IMR-90 (cell line): Measurements from ENCODE around the gene PPM1M. TPM values are rescaled to one million over a fixed set of nuclear protein-coding genes. Genes with fewer than 3 reads are reported as not detected.

Experiments
- ATAC-seq: fragments of 200-7000 bp; cut with Tn5 transposase; 2 replicates; pipeline ENCODE4 v1.9.1; 2020; ENCODE audit warnings: low read depth, mild to moderate bottlenecking, moderate library complexity
- BruUV-seq: library from RNA; stranded (reverse); fragments of 400-500 nt; replicated peaks from 2 replicates; lab custom pipeline; 2021; lab: Mats Ljungman, UMichigan
- CTCF ChIA-PET: fragments of 300-600 bp; formaldehyde crosslinking; extraction: SDS; loops from one replicate; lab custom pipeline; 2021; ENCODE audit warnings: antibody characterized with exemption; lab: Yijun Ruan, JAX
- POLR2A ChIA-PET: fragments of 300-600 bp; sonication (Branson Sonifier 250); formaldehyde crosslinking; loops from one replicate; lab custom pipeline; 2022; ENCODE audit warnings: antibody characterized with exemption; ENCODE audit not compliant: unreplicated experiment; lab: Charles Lee
- DNase-seq: peaks from one replicate; pipeline ENCODE4 v3.0.0; 2013
- H2AFZ ChIP-seq: replicated peaks from 2 replicates; pipeline ENCODE3; 2013; ENCODE audit warnings: low read length, mild to moderate bottlenecking; ENCODE audit not compliant: poor library complexity
- H2AK5ac ChIP-seq: 2 replicates; pipeline ENCODE4 v1.6.1; 2013; ENCODE audit warnings: low read depth, low read length, inconsistent platforms
- H2AK9ac ChIP-seq: replicated peaks from 2 replicates; pipeline ENCODE3; 2013; ENCODE audit warnings: mild to moderate bottlenecking, low read depth, low read length, moderate library complexity; ENCODE audit not compliant: poor library complexity
- H2BK120ac ChIP-seq: 2 replicates; pipeline ENCODE4 v1.6.1; 2013; ENCODE audit warnings: low read depth, low read length, inconsistent platforms
- H2BK15ac ChIP-seq: 3 replicates; pipeline ENCODE4 v1.6.1; 2013; ENCODE audit warnings: low read depth, low read length, inconsistent platforms
- H2BK20ac ChIP-seq: 2 replicates; pipeline ENCODE4 v1.6.1; 2013; ENCODE audit warnings: low read depth, mild to moderate bottlenecking, inconsistent platforms, low read length, moderate library complexity
- H2BK5ac ChIP-seq: 2 replicates; pipeline ENCODE4 v1.6.1; 2013; ENCODE audit warnings: mild to moderate bottlenecking, low read depth, low read length, inconsistent platforms; ENCODE audit not compliant: poor library complexity, severe bottlenecking
- H3K14ac ChIP-seq: replicated peaks from 2 replicates; pipeline ENCODE4 v1.6.1; 2013; ENCODE audit warnings: low read depth, low read length, inconsistent platforms
- H3K18ac ChIP-seq: 2 replicates; pipeline ENCODE4 v1.6.1; 2013; ENCODE audit warnings: low read depth, low read length, control low read depth
- H3K23ac ChIP-seq: 2 replicates; pipeline ENCODE4 v1.6.1; 2013; ENCODE audit warnings: low read depth, low read length, inconsistent platforms
- H3K27ac ChIP-seq: 2 replicates; pipeline ENCODE4 v1.5.1; 2013; ENCODE audit warnings: mild to moderate bottlenecking, control low read depth, low read length; ENCODE audit not compliant: insufficient read depth
- H3K27me3 ChIP-seq: 2 replicates; pipeline ENCODE4 v1.6.1; 2013; ENCODE audit warnings: low read length; ENCODE audit not compliant: control insufficient read depth, insufficient read depth
- H3K36me3 ChIP-seq: 2 replicates; pipeline ENCODE4 v1.6.1; 2013; ENCODE audit warnings: low read length, mixed read lengths; ENCODE audit not compliant: control insufficient read depth, insufficient read depth
- H3K4ac ChIP-seq: 2 replicates; pipeline ENCODE4 v1.6.1; 2013; ENCODE audit warnings: low read depth, low read length, inconsistent platforms
- H3K4me1 ChIP-seq: 2 replicates; pipeline ENCODE4 v1.6.1; 2013; ENCODE audit warnings: low read length, mixed read lengths; ENCODE audit not compliant: control insufficient read depth, insufficient read depth
- H3K4me2 ChIP-seq: 2 replicates; pipeline ENCODE4 v1.6.1; 2013; ENCODE audit warnings: low read depth, mild to moderate bottlenecking, control low read depth, low read length, moderate library complexity
- H3K4me3 ChIP-seq: 2 replicates; pipeline ENCODE4 v1.5.1; 2013; ENCODE audit warnings: low read depth, mild to moderate bottlenecking, control low read depth, low read length, moderate library complexity; ENCODE audit not compliant: insufficient read depth
- H3K56ac ChIP-seq: 2 replicates; pipeline ENCODE4 v1.6.1; 2013; ENCODE audit warnings: low read length, inconsistent platforms; ENCODE audit not compliant: insufficient read depth; ENCODE audit errors: extremely low read depth
- H3K79me1 ChIP-seq, 2 experiments: 2 replicates each; pipeline ENCODE4 v1.6.1; 2013; ENCODE audit warnings: low read length in 2 of 2, inconsistent platforms in 1 of 2, low read depth in 1 of 2
- H3K9ac ChIP-seq: 2 replicates; pipeline ENCODE4 v1.6.1; 2013; ENCODE audit warnings: low read depth, low read length, control low read depth
- H3K9me1 ChIP-seq: 2 replicates; pipeline ENCODE4 v1.6.1; 2013; ENCODE audit warnings: low read length, inconsistent platforms; ENCODE audit not compliant: insufficient read depth
- H3K9me3 ChIP-seq: 2 replicates; pipeline ENCODE4 v1.6.1; 2013; ENCODE audit warnings: low read length; ENCODE audit not compliant: control insufficient read depth, insufficient read depth
- H4K20me1 ChIP-seq: 2 replicates; pipeline ENCODE4 v1.6.1; 2013; ENCODE audit warnings: low read length, inconsistent platforms; ENCODE audit not compliant: insufficient read depth
- H4K5ac ChIP-seq: 2 replicates; pipeline ENCODE4 v1.6.1; 2013; ENCODE audit warnings: mild to moderate bottlenecking, low read depth, low read length, control low read depth
- H4K8ac ChIP-seq, 2 experiments: 2 replicates each; pipeline ENCODE4 v1.6.1; 2013; ENCODE audit warnings: low read depth in 2 of 2, low read length in 2 of 2, control low read depth in 1 of 2, inconsistent platforms in 1 of 2
- H4K91ac ChIP-seq: 2 replicates; pipeline ENCODE4 v1.6.1; 2013; ENCODE audit warnings: low read depth, low read length, inconsistent platforms; ENCODE audit not compliant: insufficient read depth
- CEBPB ChIP-seq: IDR thresholded peaks from 2 replicates; pipeline ENCODE4 v1.6.1; 2012; ENCODE audit warnings: low read depth, low read length, improper control_type of control experiment
- CHD1 ChIP-seq: IDR thresholded peaks from 2 replicates; pipeline ENCODE4 v1.6.1; 2012; ENCODE audit warnings: low read depth, low read length, improper control_type of control experiment
- CTCF ChIP-seq: conservative IDR thresholded peaks from 2 replicates; pipeline ENCODE4 v1.5.1; 2012; ENCODE audit warnings: mild to moderate bottlenecking, low read depth, low read length, improper control_type of control experiment
- FOS ChIP-seq: fragments of 150-350 bp; IDR thresholded peaks from 2 replicates; pipeline ENCODE4 v1.6.1; 2016; ENCODE audit warnings: low read depth, low read length
- MAFK ChIP-seq: IDR thresholded peaks from 2 replicates; pipeline ENCODE4 v1.6.1; 2012; ENCODE audit warnings: low read depth, low read length, improper control_type of control experiment
- MAZ ChIP-seq: IDR thresholded peaks from 2 replicates; pipeline ENCODE4 v1.6.1; 2012; ENCODE audit warnings: low read depth, mild to moderate bottlenecking, low read length, improper control_type of control experiment, moderate library complexity, borderline replicate concordance
- MXI1 ChIP-seq: IDR thresholded peaks from 2 replicates; pipeline ENCODE4 v1.6.1; 2012; ENCODE audit warnings: low read depth, mild to moderate bottlenecking, low read length, moderate library complexity, borderline replicate concordance
- NFE2L2 ChIP-seq: fragments of 150-350 bp; IDR thresholded peaks from 2 replicates; pipeline ENCODE4 v1.6.1; 2016; ENCODE audit warnings: low read depth, mild to moderate bottlenecking, low read length
- POLR2A ChIP-seq: IDR thresholded peaks from 2 replicates; pipeline ENCODE4 v1.6.1; 2012; ENCODE audit warnings: mild to moderate bottlenecking, low read depth, low read length
- RAD21 ChIP-seq: IDR thresholded peaks from 2 replicates; pipeline ENCODE4 v1.6.1; 2012; ENCODE audit warnings: low read length, improper control_type of control experiment
- RCOR1 ChIP-seq: IDR thresholded peaks from 2 replicates; pipeline ENCODE4 v1.6.1; 2012; ENCODE audit warnings: mild to moderate bottlenecking, low read length, improper control_type of control experiment; ENCODE audit not compliant: insufficient replicate concordance
- RFX5 ChIP-seq: IDR thresholded peaks from 2 replicates; pipeline ENCODE4 v1.8.0; 2012; ENCODE audit warnings: low read depth, mild to moderate bottlenecking, low read length, moderate library complexity
- SMC3 ChIP-seq: fragments of 150-350 bp; IDR thresholded peaks from 2 replicates; pipeline ENCODE4 v1.6.1; 2016; ENCODE audit warnings: low read depth, mild to moderate bottlenecking, antibody characterized with exemption, low read length, moderate library complexity
- USF2 ChIP-seq: fragments of 150-350 bp; IDR thresholded peaks from 2 replicates; pipeline ENCODE4 v1.6.1; 2017; ENCODE audit warnings: mild to moderate bottlenecking, antibody characterized with exemption, low read length, low read depth
- WGBS, 2 experiments: methylation state at CpG; one replicate each; pipeline versions ENCODE4 v1.1.5 to v1.1.7; 2013; ENCODE audit warnings: missing lambda C conversion rate in 2 of 2; ENCODE audit not compliant: insufficient read length in 1 of 2; ENCODE audit errors: extremely low coverage in 2 of 2; 5-methylcytosine and 5-hydroxymethylcytosine counted together
- dilution Hi-C: fragments of 300-500 bp; cut with HindIII; formaldehyde crosslinking; loops from one replicate; pipeline ENCODE4 v1.14.3; 2018; ENCODE audit warnings: low sequenced_read_pairs; ENCODE audit not compliant: unreplicated experiment
- in situ Hi-C: fragments of 300-500 bp; cut with MboI; formaldehyde crosslinking; loops from 3 replicates; pipeline ENCODE4 v1.14.3; 2019; ENCODE audit warnings: low sequenced_read_pairs, inconsistent platforms, mixed read lengths
- intact Hi-C: fragments of 100-400 bp; cut with micrococcal nuclease; formaldehyde crosslinking; loops from 2 replicates; pipeline ENCODE4 v1.10.0; 2022
- polyA plus RNA-seq, 3 experiments: library from polyadenylated mRNA; depleted of rRNA; stranded (reverse); fragments of >200 nt; gene quantifications; 2 replicates each; pipeline ENCODE4 v1.2.3, GENCODE V29; 2012; ENCODE audit warnings: low replicate concordance in 1 of 3
- total RNA-seq: library from RNA; depleted of rRNA; stranded (reverse); fragments of >200 nt; gene quantifications from 2 replicates; pipeline ENCODE4 v1.2.3, GENCODE V29; 2012

PPM1M gene
- total and polyA plus RNA-seq, 2 of the 4 experiments (the other 2 are of a cell fraction) = 12.2 to 18.1 TPM

GRCh38 chr3:52294320-52295150, 49.0 kb downstream of the PPM1M start (continued):
- TF ChIP-seq CEBPB = no peak
- no peak for TF ChIP-seq NFE2L2

- ChIA-PET POLR2A (no interaction called here), CTCF (no interaction called here)
- Histone ChIP-seq H3K4me2 (no peak overlapping the region), H3K27me3 (no peaks in the 10 kb centered on the region; the same call in 1 of the 2 replicates), H3K4ac (no peak overlapping the region), H4K91ac (no peak overlapping the region), H3K79me1 (no peaks in the 10 kb centered on the region), H3K4me3 (no peak overlapping the region), H3K27ac (no peak overlapping the region), H3K4me1 (peaks cover 9% of the 10 kb centered on the region), H3K56ac (no peak overlapping the region), H2AFZ (no peak overlapping the region), H4K5ac (no peak overlapping the region), H2BK20ac (no peak overlapping the region), H3K9me3 (no peaks in the 10 kb centered on the region), H3K36me3 (peaks cover 14% of the 10 kb centered on the region; the same call in 1 of the 2 replicates), H4K8ac (no peak overlapping the region), H2AK5ac (no peak overlapping the region), H4K20me1 (no peaks in the 10 kb centered on the region), H3K18ac (no peak overlapping the region), H2AK9ac (no peak overlapping the region), H2BK5ac (no peak overlapping the region), H3K9me1 (peaks cover under 1% of the 10 kb centered on the region; the same call in 1 of the 2 replicates), H3K23ac (no peak overlapping the region), H2BK120ac (no peak overlapping the region), H3K14ac (no peak overlapping the region), H3K9ac (no peak overlapping the region), H2BK15ac (no peak overlapping the region)
- no TSS peak for BruUV-seq
- in situ Hi-C loops = no loop called here
- no peak for ATAC-seq
- intact Hi-C loops = no loop called here
- dilution Hi-C loops = no loop called here
- no peak for DNase-seq
- WGBS, 2 experiments = 94% methylated on average over 3 of the region's 5 CpGs; no CpG with 5 or more reads in 1 of the 2 experiments
- TF ChIP-seq MXI1 = no peak
- no peak for TF ChIP-seq RAD21
- TF ChIP-seq SMC3 = no peak
- TF ChIP-seq POLR2A = no peak
- TF ChIP-seq CHD1 = no peak
- no peak for TF ChIP-seq CTCF
- no peak for TF ChIP-seq NFE2L2
- no peak for TF ChIP-seq USF2
- no peak for TF ChIP-seq FOS
- no peak for TF ChIP-seq MAFK
- no peak for TF ChIP-seq RCOR1
- no peak for TF ChIP-seq RFX5
- TF ChIP-seq MAZ = no peak
Measured at GRCh38 chr3:52295671-52296208, 50.2 kb downstream of the PPM1M start.
